ENCODE measurements around the gene UNC13C. TPM values are rescaled to one million over a fixed set of nuclear protein-coding genes. Genes with fewer than 3 reads are reported as not detected.

The UNC13C gene
- total RNA-seq, 1 experiment from 2014 or later, result not detected

GRCh38 chr15:54289590-54290136, 311.4 kb downstream of the UNC13C start:
- Histone ChIP-seq H2AFZ (ENCODE audit: low read depth, low read length, poor library complexity, severe bottlenecking) (no peak overlapping the region), H3K9me2 (ENCODE audit: insufficient read depth) (no peaks in the 10 kb centered on the region), H3K36me3 (ENCODE audit: control insufficient read depth in 1 of 2, insufficient read depth in 2 of 2, low read length in 2 of 2) (no peaks in the 10 kb centered on the region), H4K20me1 (ENCODE audit: insufficient read depth) (no peaks in the 10 kb centered on the region), H3K27me3 (ENCODE audit: insufficient read depth, low read length) (no peaks in the 10 kb centered on the region), H3K4me3 (replicated peaks in 1 of 2; ENCODE audit: low read depth in 1 of 2, low read length in 2 of 2) (no peak overlapping the region), H3K9ac (ENCODE audit: low read length) (no peak overlapping the region), H3K9me3 (ENCODE audit: control insufficient read depth in 1 of 2, insufficient read depth in 1 of 2, low read depth in 1 of 2, low read length in 2 of 2) (peaks cover 3 to 19% of the 10 kb centered on the region in 2 experiments; a peak in 2 of 4 replicates), H3K27ac (ENCODE audit: low read depth, low read length) (no peak overlapping the region), H3K79me2 (ENCODE audit: insufficient read depth, low read length) (no peaks in the 10 kb centered on the region), H3K4me1 (ENCODE audit: control insufficient read depth in 1 of 2, insufficient read depth in 2 of 2, low read length in 2 of 2) (no peaks in the 10 kb centered on the region), H3K4me2 (ENCODE audit: low read length) (no peak overlapping the region)
- ChIA-PET POLR2A (no interaction called here), CTCF (no interaction called here), RAD21 (ENCODE audit: low non-redundant PET in 1 of 2, low total read pairs in 2 of 2, uncharacterized antibody in 2 of 2, unreplicated experiment in 2 of 2) (no interaction called here)
- BruUV-seq (replicated peaks), result no TSS peak
- TF ChIP-seq ZFX (IDR thresholded peaks at IDR 0.05) (no peak), ELF1 (IDR thresholded peaks at IDR 0.05; ENCODE audit: borderline replicate concordance, low read depth) (no peak), YY1 (IDR thresholded peaks at IDR 0.05; ENCODE audit: extremely low read depth, insufficient replicate concordance, low read depth, low read length) (no peak), CEBPB (IDR thresholded peaks at IDR 0.05; ENCODE audit: low read depth) (no peak), POLR2A (IDR thresholded peaks at IDR 0.05; ENCODE audit: borderline replicate concordance, extremely low read depth, insufficient read depth, insufficient read length) (no peak), ZNF274 (IDR thresholded peaks at IDR 0.05; ENCODE audit: low read depth, low read length) (no peak), EGR1 (IDR thresholded peaks at IDR 0.05; ENCODE audit: low read depth) (no peak), ATF3 (IDR thresholded peaks at IDR 0.05) (no peak), EZH2phosphoT487 (IDR thresholded peaks at IDR 0.05; ENCODE audit: borderline replicate concordance) (no peak), JUND (IDR thresholded peaks at IDR 0.05) (no peak)
- ATAC-seq (no peak), DNase-seq (ENCODE audit: low read depth, low spot score) (no peak)
- intact Hi-C loops (cut with micrococcal nuclease), result no loop called here

- Histone ChIP-seq H3K27ac (ENCODE audit: low read depth, low read length) (no peak overlapping the region), H3K79me2 (ENCODE audit: insufficient read depth, low read length) (no peaks in the 10 kb centered on the region), H3K4me3 (replicated peaks in 1 of 2; ENCODE audit: low read depth in 1 of 2, low read length in 2 of 2) (no peak overlapping the region), H3K9me3 (ENCODE audit: control insufficient read depth in 1 of 2, insufficient read depth in 1 of 2, low read depth in 1 of 2, low read length in 2 of 2) (peaks cover 0 to 7% of the 10 kb centered on the region in 2 experiments; a peak in 2 of 4 replicates), H3K27me3 (ENCODE audit: insufficient read depth, low read length) (no peaks in the 10 kb centered on the region), H2AFZ (ENCODE audit: low read depth, low read length, poor library complexity, severe bottlenecking) (no peak overlapping the region), H3K4me1 (ENCODE audit: control insufficient read depth in 1 of 2, insufficient read depth in 2 of 2, low read length in 2 of 2) (no peaks in the 10 kb centered on the region), H3K9me2 (ENCODE audit: insufficient read depth) (no peaks in the 10 kb centered on the region), H3K36me3 (ENCODE audit: control insufficient read depth in 1 of 2, insufficient read depth in 2 of 2, low read length in 2 of 2) (no peaks in the 10 kb centered on the region), H3K9ac (ENCODE audit: low read length) (no peak overlapping the region), H3K4me2 (ENCODE audit: low read length) (no peak overlapping the region), H4K20me1 (ENCODE audit: insufficient read depth) (no peaks in the 10 kb centered on the region)
- CTCF ChIA-PET, result no interaction called here
- TF ChIP-seq POLR2AphosphoS5 (IDR thresholded peaks at IDR 0.05; ENCODE audit: low read depth, low read length) (no peak), ELF1 (IDR thresholded peaks at IDR 0.05; ENCODE audit: borderline replicate concordance, low read depth) (no peak), CBX3 (IDR thresholded peaks at IDR 0.05; ENCODE audit: low read depth) (no peak), ATF3 (IDR thresholded peaks at IDR 0.05) (no peak)
- POLR2A ChIA-PET, result no interaction called here
- BruUV-seq (replicated peaks), result no TSS peak
- ATAC-seq (no peak), DNase-seq (ENCODE audit: low read depth, low spot score) (no peak)
- intact Hi-C loops (cut with micrococcal nuclease), result no loop called here
- RAD21 ChIA-PET (ENCODE audit: low non-redundant PET in 1 of 2, low total read pairs in 2 of 2, uncharacterized antibody in 2 of 2, unreplicated experiment in 2 of 2), result no interaction called here
Measured at GRCh38 chr15:54298396-54298795, 320.2 kb downstream of the UNC13C start.

All from HCT116 (cell line).